Duodenal mucosa (tissue), 2 donors: ENCODE results near the gene FAM118A.
A peak's percentile ranks its signal among the peaks of the same experiment; 100 is the strongest.

Experiments
- H3K27ac ChIP-seq: one replicate; pipeline ENCODE4 v1.7.0; 2013; ENCODE audit warnings: low read depth, low read length
- H3K27me3 ChIP-seq, 2 donors: one replicate each; pipeline ENCODE4 v1.7.0; 2013; ENCODE audit warnings: low read length in 2 of 2, control low read depth in 1 of 2; ENCODE audit not compliant: insufficient read depth in 2 of 2, control insufficient read depth in 1 of 2
- H3K36me3 ChIP-seq, 2 donors: one replicate each; pipeline ENCODE4 v1.7.0; 2013; ENCODE audit warnings: low read length in 2 of 2, control low read depth in 1 of 2; ENCODE audit not compliant: insufficient read depth in 2 of 2, control insufficient read depth in 1 of 2
- H3K4me1 ChIP-seq, 2 donors: one replicate each; pipeline ENCODE4 v1.7.0; 2013; ENCODE audit warnings: low read length in 2 of 2, control low read depth in 1 of 2; ENCODE audit not compliant: insufficient read depth in 2 of 2, control insufficient read depth in 1 of 2
- H3K4me3 ChIP-seq, 2 donors: one replicate each; pipeline ENCODE4 v1.7.0; 2013; ENCODE audit warnings: low read length in 2 of 2, low read depth in 1 of 2
- H3K9ac ChIP-seq, 2 donors: one replicate each; pipeline ENCODE4 v1.7.0; 2013; ENCODE audit warnings: low read length in 2 of 2, low read depth in 1 of 2
- H3K9me3 ChIP-seq, 2 donors: one replicate each; pipeline ENCODE4 v1.7.0; 2013; ENCODE audit warnings: low read length in 2 of 2, control low read depth in 1 of 2; ENCODE audit not compliant: control insufficient read depth in 1 of 2

FAM118A gene

DNA sequence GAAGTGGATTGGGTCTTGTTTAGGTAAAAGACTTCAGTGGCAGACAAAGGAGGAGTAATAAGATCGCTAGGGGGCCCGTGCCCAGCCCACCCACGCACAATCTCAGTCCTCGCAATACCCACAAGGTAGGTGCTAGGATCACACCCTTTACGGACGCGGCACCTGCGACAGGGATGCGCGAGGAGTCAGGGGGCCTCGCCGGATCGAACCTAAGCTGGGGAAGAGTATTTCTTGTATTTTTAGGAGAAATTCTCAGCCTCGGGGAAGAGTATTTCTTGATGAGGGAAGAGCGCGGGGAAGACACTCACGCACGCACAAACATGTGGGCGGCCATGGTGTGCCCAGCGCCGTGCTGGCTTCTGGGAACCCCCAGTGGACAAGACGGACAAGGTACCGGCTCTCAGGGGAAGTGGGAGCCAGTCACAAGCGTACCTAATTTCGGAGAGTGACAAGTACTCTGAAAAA lies 745 bp upstream of the FAM118A start:
- Histone ChIP-seq H3K9me3 (no peaks in the 10 kb centered on the region), H3K36me3 (no peaks in the 10 kb centered on the region), H3K4me3 (peak overlapping the region; percentile 58 to 65), H3K27me3 (no peaks in the 10 kb centered on the region), H3K9ac (peak overlapping the region; percentile 58 to 60), H3K27ac (peak overlapping the region; percentile 28), H3K4me1 (peaks cover 9 to 22% of the 10 kb centered on the region in 2 donors)

DNA sequence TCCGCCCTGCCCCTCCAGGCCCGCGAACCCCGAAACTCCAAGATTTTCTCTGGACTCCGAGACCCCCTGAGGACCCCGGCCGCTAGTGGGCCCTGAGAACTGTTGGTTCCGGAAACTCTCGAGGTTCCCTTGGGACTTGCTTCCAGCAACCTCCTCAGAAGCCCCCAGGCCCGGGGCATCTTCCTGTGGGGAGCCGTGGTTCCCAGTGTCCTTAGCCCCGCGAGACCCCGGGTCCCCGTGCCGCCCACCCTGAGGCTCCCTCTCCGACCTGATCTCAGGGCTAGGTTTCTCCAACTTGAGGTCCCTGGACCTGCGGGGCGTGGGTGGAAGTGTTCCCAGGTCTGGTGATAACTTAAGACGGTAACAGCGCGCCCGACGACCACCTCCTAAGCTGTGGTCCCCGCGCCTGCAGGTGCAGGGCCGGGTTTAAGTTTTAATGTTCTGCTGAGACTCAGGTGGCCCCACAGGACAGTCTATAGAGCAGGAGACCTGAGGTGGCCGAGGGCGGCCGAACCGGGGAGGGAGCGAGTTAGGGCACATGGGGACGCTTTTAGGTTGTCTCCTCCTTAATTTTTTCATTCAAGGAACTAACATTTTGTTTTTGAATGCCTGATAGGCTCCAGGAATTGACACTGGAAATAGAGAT lies 720 bp downstream of the FAM118A start:
- H3K27ac ChIP-seq: no peak overlapping the region
- H3K36me3 ChIP-seq: no peaks in the 10 kb centered on the region

DNA sequence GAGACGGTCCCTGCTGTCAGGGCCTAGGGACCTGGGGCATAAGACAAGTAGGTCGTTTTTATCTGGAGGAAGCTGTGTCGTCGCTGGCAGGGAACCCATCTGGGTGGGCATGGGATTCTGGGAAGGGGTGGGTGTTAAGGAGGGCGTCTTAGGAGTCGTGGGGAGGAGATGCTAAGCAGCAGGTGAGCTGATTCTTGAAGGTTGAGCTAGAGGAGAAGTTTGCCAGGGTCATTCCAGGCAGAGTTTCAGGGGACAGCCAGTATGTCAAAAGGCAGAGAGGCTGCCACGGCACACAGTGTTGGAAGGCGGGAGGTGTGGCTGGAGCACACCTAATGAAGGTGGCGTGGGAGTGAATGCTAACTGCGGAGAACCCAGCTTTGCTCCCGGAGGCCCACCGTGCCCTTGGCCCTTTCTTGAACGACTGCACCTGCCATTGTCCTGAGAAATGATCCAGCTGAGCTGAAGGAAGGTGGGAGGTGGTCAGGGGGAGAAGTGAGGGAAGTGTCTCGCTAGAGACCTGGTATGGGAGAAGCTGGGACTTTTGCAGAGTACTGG lies 1.3 kb downstream of the FAM118A start:
- no peak overlapping the region for H3K27ac ChIP-seq
- no peaks in the 10 kb centered on the region for H3K9me3 ChIP-seq
- no peaks in the 10 kb centered on the region for H3K27me3 ChIP-seq
- peaks cover 7 to 25% of the 10 kb centered on the region in 2 donors for H3K4me1 ChIP-seq
- peak overlapping the region; percentile 74 to 78 for H3K9ac ChIP-seq
- H3K36me3 ChIP-seq: no peaks in the 10 kb centered on the region
- H3K4me3 ChIP-seq: peak overlapping the region; percentile 74 to 78

More for the DNA sequence above, 720 bp downstream of the FAM118A start:
- Histone ChIP-seq H3K4me1 (peaks cover 9 to 25% of the 10 kb centered on the region in 2 donors), H3K9ac (peak overlapping the region; percentile 74 to 78), H3K27me3 (no peaks in the 10 kb centered on the region), H3K4me3 (peak overlapping the region; percentile 74 to 78), H3K9me3 (no peaks in the 10 kb centered on the region)

DNA sequence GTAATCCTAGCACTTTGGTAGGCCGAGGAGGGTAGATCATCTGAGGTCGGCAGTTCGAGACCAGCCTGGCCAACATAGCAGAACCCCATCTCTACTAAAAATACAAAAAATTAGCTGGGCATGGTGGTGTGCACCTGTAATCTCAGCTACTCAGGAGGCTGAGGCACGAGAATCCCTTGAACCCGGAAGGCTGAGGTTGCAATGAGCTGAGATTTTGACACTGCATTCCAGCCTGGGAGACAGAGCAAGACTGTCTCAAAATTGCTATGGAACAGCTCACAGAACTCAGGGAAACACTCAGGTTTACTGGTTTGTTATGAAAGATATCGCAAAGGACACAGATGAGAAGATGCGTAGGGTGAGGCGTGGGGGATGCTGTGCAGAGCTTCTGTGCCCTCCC lies 2.7 kb downstream of the FAM118A start:
- H3K9me3 ChIP-seq: no peaks in the 10 kb centered on the region
- H3K9ac ChIP-seq: no peak overlapping the region
- H3K4me3 ChIP-seq: no peak overlapping the region
- H3K27ac ChIP-seq: no peak overlapping the region
- no peaks in the 10 kb centered on the region for H3K27me3 ChIP-seq
- peaks cover 6 to 25% of the 10 kb centered on the region in 2 donors for H3K4me1 ChIP-seq
- no peaks in the 10 kb centered on the region for H3K36me3 ChIP-seq

DNA sequence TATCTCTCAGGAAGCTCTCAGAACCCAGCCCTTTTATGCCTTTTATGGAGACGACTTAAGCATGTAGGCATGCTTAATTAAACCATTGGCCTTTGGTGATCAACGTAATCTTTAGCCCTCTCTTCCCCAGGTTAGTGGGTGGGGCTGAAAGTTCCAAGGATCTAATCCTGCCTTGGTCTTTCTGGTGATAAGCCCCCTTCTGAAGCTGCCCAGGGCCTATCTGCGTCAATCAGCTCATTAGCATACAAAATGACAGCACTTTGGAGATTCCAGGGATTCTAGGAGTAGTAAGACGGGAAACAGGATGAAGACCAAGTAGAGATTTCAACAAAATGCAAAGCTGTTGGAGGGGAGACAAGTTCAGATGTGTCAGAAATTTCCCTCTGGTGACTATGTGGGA lies 3.1 kb downstream of the FAM118A start:
- Histone ChIP-seq H3K9ac (no peak overlapping the region), H3K4me1 (peaks cover 11 to 29% of the 10 kb centered on the region in 2 donors), H3K4me3 (no peak overlapping the region), H3K36me3 (no peaks in the 10 kb centered on the region), H3K9me3 (no peaks in the 10 kb centered on the region), H3K27me3 (no peaks in the 10 kb centered on the region), H3K27ac (no peak overlapping the region)

DNA sequence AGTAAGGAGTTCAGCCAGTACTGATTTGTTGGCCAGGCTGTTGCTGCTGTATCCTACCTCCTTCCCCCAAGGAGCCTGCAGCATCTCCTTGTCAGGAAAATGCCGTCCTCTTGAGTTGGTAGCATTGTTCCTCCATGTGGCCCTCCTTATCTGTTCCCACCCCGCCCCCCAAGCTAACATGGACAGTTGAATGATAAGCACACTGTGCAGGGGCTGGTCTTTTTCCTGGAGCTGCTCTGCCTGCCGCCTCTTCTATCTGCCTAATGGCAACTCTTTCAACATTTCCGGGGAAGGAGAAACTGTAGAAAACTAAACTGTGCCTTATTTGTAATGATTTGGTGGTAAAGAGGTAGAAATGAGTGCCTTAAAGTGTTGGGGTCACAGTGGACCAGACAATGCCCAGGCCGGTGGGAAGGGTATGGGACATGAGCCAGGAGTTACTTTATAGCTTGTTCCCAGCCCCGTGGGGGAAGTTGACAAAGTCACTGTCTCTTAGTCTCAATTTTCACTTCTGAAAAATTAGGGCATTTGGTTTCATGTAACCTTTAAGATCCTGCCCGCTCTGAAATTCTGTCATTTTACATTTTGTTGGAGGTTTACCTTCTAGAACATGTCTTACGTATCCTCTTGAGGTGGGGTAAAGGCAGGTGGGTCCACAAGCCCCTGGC lies 4.5 kb downstream of the FAM118A start:
- Histone ChIP-seq H3K9ac (no peak overlapping the region), H3K27me3 (no peaks in the 10 kb centered on the region), H3K4me3 (no peak overlapping the region), H3K27ac (no peak overlapping the region), H3K4me1 (peaks cover 18 to 37% of the 10 kb centered on the region in 2 donors), H3K36me3 (no peaks in the 10 kb centered on the region), H3K9me3 (no peaks in the 10 kb centered on the region)

DNA sequence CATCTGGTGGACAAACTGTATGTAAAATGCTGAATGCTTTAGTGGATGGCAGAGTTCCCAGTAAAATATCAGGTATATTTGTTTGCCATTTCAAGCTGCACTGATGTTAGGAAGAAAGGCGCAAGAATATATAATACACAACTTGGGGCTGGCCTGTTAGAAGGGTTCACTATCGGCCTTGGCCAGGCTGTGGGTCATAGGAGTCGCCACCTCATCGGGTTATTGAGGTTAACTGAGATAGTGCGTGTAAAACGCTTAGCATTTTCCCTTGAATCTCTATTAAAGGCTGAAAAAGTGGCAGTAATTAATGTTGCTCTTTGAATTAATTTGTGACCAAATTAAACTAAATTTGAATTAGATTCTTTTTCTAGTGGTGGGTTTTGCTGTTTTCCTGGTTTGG lies 5.1 kb downstream of the FAM118A start:
- Histone ChIP-seq H3K9ac (no peak overlapping the region), H3K27ac (no peak overlapping the region), H3K27me3 (no peaks in the 10 kb centered on the region), H3K4me1 (peaks cover 19 to 41% of the 10 kb centered on the region in 2 donors), H3K4me3 (no peak overlapping the region), H3K36me3 (no peaks in the 10 kb centered on the region), H3K9me3 (no peaks in the 10 kb centered on the region)

DNA sequence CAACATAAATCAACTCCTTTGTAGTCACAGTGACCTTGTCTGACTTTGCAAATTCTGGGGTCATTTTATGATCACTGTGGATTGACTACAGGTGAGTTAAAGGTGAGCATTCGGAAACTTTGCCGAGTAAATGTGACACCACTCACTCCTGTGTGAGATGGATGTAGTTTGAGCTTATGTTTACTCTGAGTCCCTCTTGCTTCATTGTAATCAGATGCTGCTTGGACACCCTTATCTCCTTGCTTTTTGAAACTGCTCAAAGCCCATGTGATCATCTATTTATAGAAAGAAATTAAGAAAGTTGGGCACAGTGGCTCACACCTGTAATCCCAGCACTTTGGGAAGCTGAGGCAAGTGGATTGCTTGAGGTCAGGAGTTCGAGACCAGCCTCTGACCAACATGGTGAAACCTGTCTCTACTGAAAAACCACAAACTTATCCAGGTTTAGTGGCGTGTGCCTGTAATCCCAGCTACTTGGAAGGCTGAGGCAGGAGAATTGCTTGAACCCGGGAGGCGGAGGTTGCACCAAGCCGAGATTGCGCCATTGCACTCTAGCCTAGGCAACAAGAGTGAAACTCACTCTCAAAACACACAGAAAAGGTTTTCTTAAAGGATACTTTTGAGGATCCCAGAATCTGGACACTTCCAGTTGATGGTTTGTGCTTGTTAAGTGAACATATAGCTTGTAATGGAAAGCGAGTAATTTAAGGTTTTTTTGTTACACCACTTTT lies 7.2 kb downstream of the FAM118A start:
- Histone ChIP-seq H3K9me3 (no peaks in the 10 kb centered on the region), H3K9ac (peak overlapping the region in 1 of 2 donors; percentile 34), H3K36me3 (no peaks in the 10 kb centered on the region), H3K27me3 (no peaks in the 10 kb centered on the region), H3K27ac (no peak overlapping the region), H3K4me1 (peaks cover 19 to 33% of the 10 kb centered on the region in 2 donors), H3K4me3 (no peak overlapping the region)

DNA sequence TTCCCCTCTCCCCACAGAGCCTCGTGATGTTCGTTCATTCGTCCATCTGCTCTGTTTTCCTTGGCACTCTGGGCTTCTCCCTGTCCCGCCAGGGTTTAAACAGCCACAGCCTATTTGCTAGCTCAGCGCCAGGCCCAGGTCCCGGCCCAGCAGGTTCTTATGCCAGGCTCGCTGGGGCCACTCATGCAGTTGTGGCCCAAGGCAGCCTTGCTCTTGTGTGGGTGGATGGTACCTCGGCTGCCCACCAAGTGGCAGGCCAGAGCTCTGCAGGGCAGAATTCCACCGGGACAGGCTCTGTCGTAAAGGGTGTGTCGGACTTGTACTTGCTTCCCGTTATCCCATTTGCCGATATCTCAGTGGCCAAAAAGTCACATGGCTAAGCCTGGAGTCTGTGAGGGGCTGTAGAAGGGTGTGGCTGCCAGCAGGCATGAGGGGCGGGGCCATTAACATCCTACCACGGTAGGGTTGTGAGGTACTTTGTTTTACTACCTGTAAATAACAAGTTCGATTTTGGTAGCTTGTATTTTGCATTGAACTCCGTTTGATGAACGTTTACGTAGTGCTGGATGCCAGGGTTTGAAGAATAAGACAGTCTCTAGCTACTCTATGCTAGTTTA lies 7.9 kb downstream of the FAM118A start:
- no peak overlapping the region for H3K4me3 ChIP-seq
- H3K9me3 ChIP-seq: no peaks in the 10 kb centered on the region
- peak overlapping the region; percentile 57 for H3K27ac ChIP-seq
- no peaks in the 10 kb centered on the region for H3K27me3 ChIP-seq
- peak overlapping the region; percentile 34 to 48 for H3K9ac ChIP-seq
- H3K36me3 ChIP-seq: peaks cover 0 to 4% of the 10 kb centered on the region in 2 donors
- peaks cover 19 to 33% of the 10 kb centered on the region in 2 donors for H3K4me1 ChIP-seq
